Adrenal gland (tissue), 5 donors: Measurements from ENCODE around the gene C3.

ENCODE experiments used
- CTCF ChIP-seq, 6 experiments: fragments of 450-650 bp in 4 of 6; fragments of 200-600 bp in 2 of 6; sonication (generic) in 1 of 6; IDR thresholded peaks; 1 replicate in 5 of 6; 2 replicates in 1 of 6; pipeline versions ENCODE4 v1.5.1 to v1.8.0; 2016 to 2021; ENCODE audit warnings: antibody characterized with exemption in 6 of 6, mild to moderate bottlenecking in 2 of 6, moderate library complexity in 1 of 6
- POLR2A ChIP-seq, 2 donors: fragments of 450-650 bp; IDR thresholded peaks; one replicate each; pipeline ENCODE4 v1.6.1; 2017; ENCODE audit warnings: antibody characterized with exemption in 2 of 2, mild to moderate bottlenecking in 2 of 2, moderate library complexity in 1 of 2
- donor health status: DM: no; HTN: no; CAD: no.

- TF ChIP-seq CTCF (IDR thresholded peaks at IDR 0.05) (no peak), POLR2A (IDR thresholded peaks at IDR 0.05) (no peak)
These were observed 44.2 kb downstream of the C3 start for GRCh38 chr19:6676288-6676687.
